Right lobe of liver (tissue), 6 donors: ENCODE results near the gene TEPSIN. TPM values are rescaled to one million over a fixed set of nuclear protein-coding genes. Genes with fewer than 3 reads are reported as not detected.

Experiments
- ATAC-seq, 4 donors: fragments of 200-7000 bp; cut with Tn5 transposase; one replicate each; pipeline ENCODE4 v1.9.1; 2020; ENCODE audit warnings: mild to moderate bottlenecking in 4 of 4, moderate library complexity in 4 of 4
- DNase-seq, 3 donors: peaks; one replicate each; pipeline ENCODE4 v3.0.0-alpha.2; 2020
- H3K27ac ChIP-seq, 3 donors: fragments of 200-600 bp; one replicate each; pipeline ENCODE4 v1.8.0; 2022
- H3K27me3 ChIP-seq, 2 donors: fragments of 200-600 bp; one replicate each; pipeline ENCODE4 v1.8.0; 2022
- H3K36me3 ChIP-seq, 4 donors: fragments of 200-600 bp; sonication (generic) in 1 of 4; one replicate each; pipeline versions ENCODE4 v1.5.1 to v1.8.0; 2017 to 2022; ENCODE audit warnings: control low read depth in 1 of 4
- H3K4me1 ChIP-seq, 4 donors: fragments of 200-600 bp; sonication (generic) in 1 of 4; one replicate each; pipeline versions ENCODE4 v1.5.1 to v1.8.0; 2017 to 2022; ENCODE audit warnings: control low read depth in 1 of 4
- H3K4me3 ChIP-seq, 3 donors: fragments of 200-600 bp; one replicate each; pipeline ENCODE4 v1.8.0; 2022
- H3K9me3 ChIP-seq, 4 donors: fragments of 200-600 bp; sonication (generic) in 1 of 4; one replicate each; pipeline versions ENCODE4 v1.5.1 to v1.8.0; 2017 to 2022; ENCODE audit warnings: control low read depth in 1 of 4
- POLR2A ChIP-seq: fragments of 450-650 bp; IDR thresholded peaks from one replicate; pipeline ENCODE4 v1.6.1; 2017; ENCODE audit warnings: antibody characterized with exemption, mild to moderate bottlenecking
- WGBS: methylation state at CpG from one replicate; pipeline ENCODE4 v1.1.6; 2018; ENCODE audit warnings: low coverage, low lambda C conversion rate; ENCODE audit not compliant: insufficient coverage; ENCODE audit errors: missing lambda C conversion rate; 5-methylcytosine and 5-hydroxymethylcytosine counted together
- intact Hi-C, 2 donors: fragments of 100-400 bp; cut with DNase I; formaldehyde crosslinking; loops; one replicate each; pipeline versions ENCODE4 v1.11.2 to v1.14.1; 2022
- total RNA-seq, 6 experiments: library from RNA; depleted of rRNA in 2 of 6; stranded (reverse); fragments of >200 nt in 2 of 6; fragmentation: NEBNext Ultra II Directional in 3 of 6; extraction: Animal tissue kit (Norgen Biotek cat#: 25700) in 3 of 6; gene quantifications; one replicate each; pipeline versions ENCODE4 v1.1.0 to v1.2.4, GENCODE V29; 2016 to 2023
- TF ChIP-seq, protein P1 (sequence below), 4 donors: fragments of 200-600 bp in 3 of 4; fragments of 450-650 bp in 1 of 4; IDR thresholded peaks; one replicate each; pipeline versions ENCODE4 v1.5.1 to v1.8.0; 2016 to 2022; ENCODE audit warnings: antibody characterized with exemption in 4 of 4, mild to moderate bottlenecking in 2 of 4
- donor health status: DM: no; HTN: yes; CAD: no.
- donor health status: DM: no; HTN: no; CAD: no.
- donor health status: DM: no; HTN: no; CAD: no.
- donor health status: DM: no; HTN: yes; CAD: no.
- donor health status: DM: no; HTN: yes; CAD: no.

The TEPSIN gene
- total RNA-seq, 6 experiments from 2014 or later, result 11.9 to 27.6 (median 18.1) TPM

DNA sequence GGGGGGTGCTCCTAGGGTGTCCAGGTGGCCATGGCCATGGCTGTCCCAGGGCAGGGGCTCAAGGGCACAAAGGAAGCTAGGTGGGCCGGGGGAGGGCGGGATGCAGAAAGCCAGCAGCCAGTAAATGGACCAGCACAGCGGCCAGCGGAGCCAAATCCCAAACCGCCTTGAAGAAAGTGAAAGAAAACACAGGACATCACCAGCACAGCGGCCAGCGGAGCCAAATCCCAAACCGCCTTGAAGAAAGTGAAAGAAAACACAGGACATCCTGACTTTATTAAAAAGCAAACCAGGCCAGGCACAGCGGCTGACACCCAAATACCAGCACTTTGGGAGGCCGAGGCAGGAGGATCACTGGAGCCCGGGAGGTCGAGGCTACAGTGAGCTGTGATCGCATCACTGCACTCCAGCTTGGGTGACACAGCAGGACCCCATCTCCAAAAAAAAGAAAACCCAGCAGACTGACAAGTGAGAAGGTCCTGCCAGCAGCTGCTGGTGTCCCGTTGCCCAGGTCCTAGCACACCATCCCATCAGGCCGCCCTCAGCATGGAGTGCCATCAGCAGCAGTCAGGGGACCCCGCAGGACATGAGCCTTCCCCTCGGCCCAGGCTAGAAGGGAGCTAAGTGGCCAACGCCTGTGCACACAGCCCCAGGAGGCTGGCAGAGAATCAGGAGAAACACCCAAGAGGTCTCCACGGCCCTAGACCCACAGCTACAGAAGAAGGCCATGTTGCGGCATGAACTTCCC lies 39.3 kb upstream of the TEPSIN start:
- Histone ChIP-seq H3K36me3 (peaks cover 0 to 68% (median 23%) of the 10 kb centered on the region in 4 donors), H3K4me1 (no peaks in the 10 kb centered on the region), H3K27ac (no peak overlapping the region), H3K4me3 (no peak overlapping the region), H3K9me3 (no peaks in the 10 kb centered on the region), H3K27me3 (no peaks in the 10 kb centered on the region)
- DNase-seq, result no peak
- no peak for ATAC-seq
- intact Hi-C loops, result no loop called here
- TF ChIP-seq, protein P1, sequence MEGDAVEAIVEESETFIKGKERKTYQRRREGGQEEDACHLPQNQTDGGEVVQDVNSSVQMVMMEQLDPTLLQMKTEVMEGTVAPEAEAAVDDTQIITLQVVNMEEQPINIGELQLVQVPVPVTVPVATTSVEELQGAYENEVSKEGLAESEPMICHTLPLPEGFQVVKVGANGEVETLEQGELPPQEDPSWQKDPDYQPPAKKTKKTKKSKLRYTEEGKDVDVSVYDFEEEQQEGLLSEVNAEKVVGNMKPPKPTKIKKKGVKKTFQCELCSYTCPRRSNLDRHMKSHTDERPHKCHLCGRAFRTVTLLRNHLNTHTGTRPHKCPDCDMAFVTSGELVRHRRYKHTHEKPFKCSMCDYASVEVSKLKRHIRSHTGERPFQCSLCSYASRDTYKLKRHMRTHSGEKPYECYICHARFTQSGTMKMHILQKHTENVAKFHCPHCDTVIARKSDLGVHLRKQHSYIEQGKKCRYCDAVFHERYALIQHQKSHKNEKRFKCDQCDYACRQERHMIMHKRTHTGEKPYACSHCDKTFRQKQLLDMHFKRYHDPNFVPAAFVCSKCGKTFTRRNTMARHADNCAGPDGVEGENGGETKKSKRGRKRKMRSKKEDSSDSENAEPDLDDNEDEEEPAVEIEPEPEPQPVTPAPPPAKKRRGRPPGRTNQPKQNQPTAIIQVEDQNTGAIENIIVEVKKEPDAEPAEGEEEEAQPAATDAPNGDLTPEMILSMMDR (IDR thresholded peaks at IDR 0.05), result no peak
- TF ChIP-seq POLR2A, result no peak
- 94% methylated on average over 6 of the region's 20 CpGs for WGBS

DNA sequence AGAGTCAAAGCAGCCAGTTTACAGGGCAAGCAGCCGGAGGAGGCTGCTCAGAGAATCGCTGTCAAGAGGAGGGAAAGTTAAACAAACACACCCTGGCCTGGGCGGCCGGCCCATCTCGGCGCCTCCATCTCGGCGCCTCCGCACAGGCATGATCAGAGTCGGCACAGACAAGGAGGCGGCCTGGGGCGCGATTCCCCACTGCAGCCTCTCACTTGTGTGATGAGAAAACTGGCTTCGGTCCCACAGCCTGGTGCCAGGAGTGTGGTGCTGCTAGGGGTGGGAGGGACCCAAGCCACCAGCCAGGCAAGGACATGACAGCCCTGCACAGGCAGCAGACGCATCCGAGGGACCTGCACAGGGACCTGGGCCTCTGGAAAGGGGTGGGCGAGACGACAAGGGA lies 38.6 kb upstream of the TEPSIN start:
- intact Hi-C loops, result no loop called here

DNA sequence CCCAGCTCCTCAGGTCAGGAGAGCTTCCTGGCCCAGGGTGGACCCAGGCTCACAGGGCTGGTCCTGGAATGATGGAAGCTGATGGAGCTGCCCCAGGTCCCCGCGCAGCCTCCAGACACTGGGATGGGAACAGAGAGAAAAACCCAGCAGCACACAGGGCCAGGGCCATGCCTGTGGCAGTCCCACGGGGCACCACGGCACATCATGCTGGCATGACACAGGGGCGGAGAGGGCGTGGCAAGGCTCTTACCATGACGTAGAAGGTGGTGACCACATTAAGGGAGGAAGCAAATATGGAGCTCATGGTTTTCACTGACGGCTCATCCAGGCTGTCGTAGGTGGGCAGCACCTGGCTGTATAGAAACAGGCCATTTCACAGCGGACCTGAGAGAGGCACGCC lies 37.9 kb upstream of the TEPSIN start:
- 71% methylated on average over 4 of the region's 11 CpGs for WGBS
- DNase-seq, result no peak
- no peaks in the 10 kb centered on the region for H3K9me3 ChIP-seq
- H3K27ac ChIP-seq, result no peak overlapping the region
- TF ChIP-seq POLR2A, result no peak
- TF ChIP-seq, protein P1 (IDR thresholded peaks at IDR 0.05), result no peak
- no peak for ATAC-seq
- intact Hi-C loops, result no loop called here
- no peak overlapping the region for H3K4me3 ChIP-seq
- H3K27me3 ChIP-seq, result no peaks in the 10 kb centered on the region
- H3K4me1 ChIP-seq, result no peaks in the 10 kb centered on the region
- H3K36me3 ChIP-seq, result peaks cover 0 to 66% (median 21%) of the 10 kb centered on the region in 4 donors

More for the DNA sequence above, 38.6 kb upstream of the TEPSIN start:
- no peak for ATAC-seq
- Histone ChIP-seq H3K4me1 (no peaks in the 10 kb centered on the region), H3K27ac (no peak overlapping the region), H3K36me3 (peaks cover 0 to 68% (median 23%) of the 10 kb centered on the region in 4 donors), H3K27me3 (no peaks in the 10 kb centered on the region), H3K9me3 (no peaks in the 10 kb centered on the region), H3K4me3 (no peak overlapping the region)
- no peak for DNase-seq
- TF ChIP-seq POLR2A, result no peak
- TF ChIP-seq, protein P1 (IDR thresholded peaks at IDR 0.05), result no peak
- WGBS, result 63% methylated on average over 5 of the region's 18 CpGs

DNA sequence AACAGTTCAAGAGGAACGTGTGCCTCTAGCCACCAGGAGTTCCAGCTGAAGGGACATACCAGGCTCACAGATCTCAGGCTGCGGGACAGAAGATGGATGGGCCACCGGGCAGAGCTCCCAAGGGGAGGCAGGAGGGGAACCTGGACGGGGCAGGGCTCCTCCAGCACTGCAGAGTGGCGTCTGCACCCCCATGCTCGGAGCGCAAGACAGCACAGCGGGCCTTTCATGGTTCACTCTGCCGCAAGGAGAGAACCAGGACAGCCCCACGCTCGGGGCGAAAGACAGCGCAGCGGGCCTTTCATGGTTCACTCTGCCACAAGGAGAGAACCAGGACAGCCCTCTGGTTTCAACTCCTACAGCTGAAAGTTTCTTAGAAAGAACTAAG lies 35.6 kb upstream of the TEPSIN start:
- Histone ChIP-seq H3K4me1 (no peaks in the 10 kb centered on the region), H3K27me3 (no peaks in the 10 kb centered on the region), H3K27ac (no peak overlapping the region), H3K9me3 (no peaks in the 10 kb centered on the region), H3K36me3 (peaks cover 0 to 62% (median 23%) of the 10 kb centered on the region in 4 donors), H3K4me3 (no peak overlapping the region)
- TF ChIP-seq POLR2A, result no peak
- TF ChIP-seq, protein P1 (IDR thresholded peaks at IDR 0.05), result no peak
- DNase-seq (no peak), ATAC-seq (no peak)
- WGBS, result no CpG with 5 or more reads among the region's 14 CpGs
- intact Hi-C loops, result no loop called here
